Measurements from ENCODE around the gene MUC5AC.

GRCh38 chr11:1112351-1113191, 45.2 kb upstream of the MUC5AC start:
- no peak for TF ChIP-seq POLR2A (IDR thresholded peaks at IDR 0.05)
- TF ChIP-seq CTCF (IDR thresholded peaks at IDR 0.05): no peak
